GM19240 (cell line): ENCODE data around the gene TRIM43.
"Not testable (repeated sequence)": the region's sequence is repeated elsewhere in the genome, so short reads cannot be mapped to it uniquely, and the experiment has no call there.

Source experiments
- DNase-seq: peaks from one replicate; pipeline ENCODE4 v3.0.0; 2011; ENCODE audit warnings: low spot score; ENCODE audit not compliant: insufficient read length

TRIM43 gene

GRCh38 chr2:95591701-95592100 lies at the start of gene TRIM43:
Gene TRIM43, plus strand, starts transcription at chr2:95592001. Its CDS starts 2,023 bp downstream, at chr2:95594024.
- not testable (repeated sequence) for DNase-seq

GRCh38 chr2:95551055-95551568 lies 40.7 kb upstream of the TRIM43 start:
- DNase-seq: no peak

GRCh38 chr2:95552911-95553310 lies 38.9 kb upstream of the TRIM43 start:
- DNase-seq: no peak

DNA sequence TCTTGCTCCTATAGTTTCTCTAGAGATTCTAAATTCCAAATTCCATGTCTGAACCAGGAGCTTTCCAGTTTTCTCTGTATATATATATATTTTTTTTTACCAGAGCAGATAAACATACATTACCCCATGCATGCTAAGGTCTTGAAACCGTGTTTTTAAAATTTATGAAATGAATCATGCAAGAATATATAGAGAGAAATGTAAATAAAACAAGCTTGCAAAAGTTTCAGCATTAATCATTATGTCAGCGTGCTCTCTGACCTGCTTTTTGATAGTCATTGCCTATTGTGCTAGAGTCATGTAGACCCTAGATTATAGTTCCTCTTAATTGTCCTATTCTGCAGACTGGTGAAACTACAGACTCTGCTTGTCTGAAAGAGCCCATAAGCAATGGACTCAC lies 22.6 kb upstream of the TRIM43 start:
- DNase-seq: no peak

DNA sequence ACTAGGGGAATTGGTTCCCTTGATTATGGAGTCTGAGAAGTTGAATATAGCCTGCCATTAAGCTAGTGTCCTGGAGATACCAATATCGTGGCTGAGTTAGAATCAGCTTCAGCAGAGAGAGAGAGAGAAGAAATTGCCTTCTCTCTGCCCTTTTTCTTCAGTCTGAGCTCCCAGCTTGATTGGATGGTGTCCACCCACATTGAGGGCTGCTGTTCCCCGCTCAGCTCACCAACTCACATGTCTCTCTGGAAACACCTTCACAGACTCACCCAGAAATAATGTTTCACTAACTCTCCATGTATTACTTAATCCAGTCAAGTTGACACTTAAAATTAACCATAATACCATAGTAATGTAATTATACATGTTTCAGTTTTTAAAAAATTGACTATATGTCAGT lies 17.9 kb upstream of the TRIM43 start:
- DNase-seq: no peak

DNA sequence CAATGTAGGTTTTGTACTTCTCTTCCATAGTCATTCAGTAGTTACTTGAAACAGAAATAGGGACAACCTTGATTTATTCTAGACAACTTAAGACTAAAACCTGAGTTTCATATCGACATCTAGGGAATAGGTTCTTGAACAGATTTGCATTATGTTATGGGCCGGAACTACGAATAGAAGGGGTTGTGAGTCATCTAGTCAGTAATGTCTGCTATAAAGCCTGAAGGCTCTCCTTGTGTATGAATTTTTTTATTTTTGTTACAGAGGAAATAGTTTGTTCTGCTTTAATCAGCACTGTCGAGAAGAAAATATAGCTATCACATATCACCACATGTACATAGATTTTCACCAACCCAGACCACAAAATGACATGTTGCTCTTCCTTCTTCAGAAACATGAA lies 17.3 kb upstream of the TRIM43 start:
- DNase-seq: no peak

GRCh38 chr2:95575857-95576256 lies 15.9 kb upstream of the TRIM43 start:
- DNase-seq: no peak

DNA sequence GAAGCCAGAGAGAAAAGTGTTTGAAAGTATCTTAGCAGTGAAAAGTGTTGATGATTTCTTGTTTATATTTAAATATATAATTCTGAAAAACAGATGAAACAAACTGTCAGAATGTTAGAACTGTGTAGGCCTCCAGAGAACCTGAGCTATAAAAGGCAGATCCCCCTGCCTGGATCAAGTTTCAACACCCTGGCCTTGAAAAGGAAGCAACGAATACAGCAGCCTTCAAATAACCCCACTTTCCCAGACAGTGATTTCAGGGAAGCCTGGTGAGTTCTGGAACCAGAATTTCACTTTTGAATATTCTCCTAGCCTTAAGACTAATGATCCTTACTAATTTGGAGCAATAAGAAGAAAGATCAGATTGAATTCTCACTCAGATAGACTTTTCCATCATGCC lies 13.3 kb upstream of the TRIM43 start:
- no peak for DNase-seq

GRCh38 chr2:95583545-95583944 lies 8.3 kb upstream of the TRIM43 start:
- DNase-seq: not testable (repeated sequence)

DNA sequence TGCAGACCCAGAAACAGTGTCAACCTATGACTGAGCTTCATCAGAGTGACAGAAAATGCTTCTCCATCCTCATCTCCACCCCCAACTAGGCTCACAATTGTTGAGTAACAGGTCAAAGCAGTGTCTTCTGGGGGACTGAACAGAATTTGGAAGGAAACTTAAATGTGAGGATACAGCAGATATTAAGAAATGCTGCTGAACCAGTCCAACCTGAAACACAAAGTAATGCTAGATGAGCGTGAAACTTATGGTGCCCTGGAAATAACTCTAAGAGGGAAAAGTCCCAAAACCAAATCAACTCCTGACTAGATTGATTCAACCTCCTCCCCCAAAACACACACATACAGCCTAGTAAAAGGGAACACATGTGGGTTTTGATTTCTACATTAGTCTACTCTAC lies 7.5 kb upstream of the TRIM43 start:
- not testable (repeated sequence) for DNase-seq

GRCh38 chr2:95589777-95590536 lies 1.8 kb upstream of the TRIM43 start:
- not testable (repeated sequence) for DNase-seq

DNA sequence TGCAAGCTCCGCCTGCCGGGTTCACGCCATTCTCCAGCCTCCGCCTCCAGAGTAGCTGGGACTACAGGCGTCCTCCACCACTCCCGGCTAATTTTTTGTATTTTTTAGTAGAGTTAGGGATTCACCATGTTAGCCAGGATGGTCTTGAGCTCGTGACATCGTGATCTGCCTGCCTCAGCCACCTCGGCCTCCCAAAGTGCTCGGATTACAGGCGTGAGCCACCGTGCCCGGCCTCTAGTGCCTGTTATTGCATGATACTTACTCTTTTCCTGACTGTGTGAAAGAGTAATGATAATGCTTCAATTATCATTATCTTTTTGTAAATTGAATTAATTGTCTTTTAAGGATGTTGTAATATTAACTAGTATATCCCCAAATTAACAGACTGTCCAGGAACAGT lies 1.2 kb downstream of the TRIM43 start:
- not testable (repeated sequence) for DNase-seq

DNA sequence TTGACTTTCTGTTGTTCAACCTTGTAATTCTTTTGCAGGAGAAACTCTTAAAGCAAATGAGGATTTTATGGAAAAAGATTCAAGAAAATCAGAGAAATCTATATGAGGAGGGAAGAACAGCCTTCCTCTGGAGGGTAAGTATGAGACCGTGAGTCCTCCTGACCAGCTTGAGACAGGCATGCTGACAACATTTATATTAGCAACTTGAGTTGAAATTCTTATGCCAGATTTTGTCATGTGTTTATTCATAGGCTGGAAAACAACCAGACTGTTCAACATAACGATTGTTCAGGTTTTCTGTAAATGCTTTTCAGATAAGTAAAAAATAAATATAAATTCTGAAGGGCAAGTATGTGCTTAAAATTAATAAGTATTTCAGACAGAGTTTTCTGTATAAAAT lies 3.2 kb downstream of the TRIM43 start:
- DNase-seq: not testable (repeated sequence)

GRCh38 chr2:95601301-95601700 lies 9.5 kb downstream of the TRIM43 start:
- DNase-seq: not testable (repeated sequence)

DNA sequence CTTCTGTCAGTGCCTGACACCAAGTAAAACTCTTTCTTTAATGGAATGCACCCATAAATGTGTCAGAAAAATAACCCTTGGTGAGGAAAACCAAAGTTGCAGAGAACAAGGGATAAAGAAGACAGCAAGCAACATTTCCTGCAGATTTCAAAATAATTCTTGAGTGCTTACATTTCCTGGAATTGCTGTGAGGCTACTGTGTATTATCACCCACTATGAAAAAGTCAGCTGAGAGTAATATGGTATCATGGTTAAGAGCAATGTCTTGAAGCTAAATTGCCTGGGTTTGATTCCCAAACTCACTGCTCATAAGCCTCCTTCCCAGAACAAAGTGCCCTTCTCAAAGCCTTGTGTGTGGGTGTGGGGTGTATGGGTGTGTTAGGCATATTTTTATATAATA lies 10.3 kb downstream of the TRIM43 start:
- DNase-seq: not testable (repeated sequence)

DNA sequence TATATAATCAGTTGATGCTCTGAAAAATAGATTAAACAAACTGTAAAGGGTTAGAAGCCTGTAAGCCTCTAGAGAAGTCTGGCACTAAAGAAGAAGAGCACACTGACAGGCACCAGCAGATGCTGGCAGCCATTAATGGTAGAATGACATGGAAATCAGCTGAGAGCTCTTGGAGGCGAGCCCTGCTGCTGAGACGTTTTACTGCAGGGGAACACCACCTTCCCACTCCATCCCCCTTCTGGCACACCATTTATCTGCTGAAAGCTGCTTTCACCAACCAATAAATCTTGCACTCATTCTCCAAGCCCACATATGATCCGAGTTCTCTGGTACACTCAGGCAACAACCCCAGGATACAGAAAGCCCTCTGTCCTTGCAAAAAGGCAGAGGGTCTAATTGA lies 16.6 kb downstream of the TRIM43 start:
- not testable (repeated sequence) for DNase-seq

DNA sequence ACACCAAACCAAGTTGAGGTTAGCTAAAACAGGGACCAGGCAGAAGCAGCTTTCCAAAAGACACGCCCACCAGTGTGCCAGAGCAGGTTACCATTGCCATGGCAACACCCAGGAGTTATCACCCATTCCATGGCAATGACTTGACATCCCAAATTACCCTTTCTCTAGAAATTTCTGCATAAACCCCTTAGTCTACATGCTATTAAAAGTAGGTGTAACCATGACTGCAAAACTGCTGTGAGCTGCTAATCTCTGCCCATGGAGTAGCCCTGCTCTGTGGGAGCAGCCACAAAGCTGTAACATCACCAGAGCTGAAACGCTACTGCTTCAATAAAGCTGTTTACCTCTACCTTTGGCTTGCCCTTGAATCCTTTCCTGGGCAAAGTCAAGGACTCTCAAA lies 18.0 kb downstream of the TRIM43 start:
- DNase-seq: not testable (repeated sequence)

- not testable (repeated sequence) for DNase-seq
Observed at GRCh38 chr2:95613048-95613447, 21.2 kb downstream of the TRIM43 start.

DNA sequence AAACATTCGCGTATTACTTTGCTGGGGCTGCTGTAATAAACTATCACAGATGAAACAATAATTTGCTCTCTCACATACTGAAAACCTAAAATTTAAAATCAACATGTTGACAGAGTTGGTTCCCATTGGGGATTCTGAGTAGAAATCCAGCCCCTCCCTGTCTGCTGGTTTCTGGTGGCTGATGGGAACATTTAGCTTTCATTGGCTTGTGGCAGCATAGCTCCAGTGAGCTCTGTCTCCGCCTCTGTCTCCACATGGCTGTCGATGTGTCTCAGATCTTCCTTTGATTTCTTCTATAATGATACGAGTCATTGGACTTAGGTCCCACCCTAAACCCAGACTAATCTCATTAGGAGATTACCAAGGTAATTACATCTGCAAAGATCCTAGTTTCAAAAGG lies 30.9 kb downstream of the TRIM43 start:
- DNase-seq: not testable (repeated sequence)

DNA sequence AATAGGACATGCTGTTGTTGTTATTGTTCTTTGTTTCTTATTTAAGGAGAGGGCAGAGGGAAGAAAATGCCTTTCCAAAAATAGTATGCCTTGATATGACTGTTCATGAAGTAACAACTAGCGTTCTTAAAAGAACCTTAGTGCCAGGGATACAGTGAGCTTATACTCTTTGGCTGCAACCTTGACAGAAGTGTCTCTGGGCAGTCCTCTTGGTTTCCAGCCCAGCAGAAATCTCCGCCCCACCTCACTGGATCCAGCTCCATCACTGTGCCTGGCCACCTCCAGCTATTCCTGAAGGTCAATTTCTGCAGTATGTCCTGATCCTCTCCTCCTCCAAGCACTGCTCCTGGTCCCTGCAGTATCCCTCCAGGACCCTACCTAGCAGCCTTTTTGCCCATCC lies 39.2 kb downstream of the TRIM43 start:
- not testable (repeated sequence) for DNase-seq

GRCh38 chr2:95633626-95634259 lies 41.9 kb downstream of the TRIM43 start:
- not testable (repeated sequence) for DNase-seq

DNA sequence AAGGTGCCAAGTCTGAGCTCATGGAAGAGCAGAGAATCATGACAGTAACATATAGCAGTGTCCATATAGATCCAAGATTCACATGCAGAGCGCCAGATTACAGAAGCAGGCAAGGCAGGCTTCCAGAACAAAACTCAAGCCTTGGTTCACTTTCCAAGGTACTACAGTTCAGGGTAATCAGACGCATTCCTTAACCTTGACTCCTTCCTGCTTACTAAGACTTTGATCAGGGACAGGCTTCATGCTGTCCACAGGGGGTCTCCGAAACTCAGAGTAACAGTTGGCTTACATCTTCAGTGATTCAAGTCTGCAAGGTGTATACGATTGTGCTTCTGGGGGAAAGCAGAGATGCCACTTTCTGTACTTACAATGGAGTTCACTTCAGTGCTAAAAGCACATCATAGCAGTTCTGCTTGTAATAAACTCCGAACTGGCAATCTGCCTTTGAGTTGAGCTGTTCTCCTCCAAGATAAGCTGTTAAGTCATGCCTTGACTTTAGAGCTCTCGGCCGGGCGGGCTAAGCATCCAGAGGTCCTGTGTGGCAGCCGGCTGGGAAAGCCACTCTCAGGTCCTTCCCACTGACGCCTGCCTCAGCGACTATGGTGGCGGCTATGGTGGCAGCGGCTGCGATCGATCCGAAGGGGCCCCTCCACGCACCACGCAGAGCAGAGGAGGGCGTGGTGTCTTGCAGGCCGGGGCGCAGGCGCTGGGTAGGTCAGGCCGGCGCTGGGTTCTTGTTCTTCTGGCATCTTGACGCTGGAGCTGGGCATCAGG lies 48.9 kb downstream of the TRIM43 start:
- DNase-seq: not testable (repeated sequence)
